ENCODE measurements around the gene STOX2.

DNA sequence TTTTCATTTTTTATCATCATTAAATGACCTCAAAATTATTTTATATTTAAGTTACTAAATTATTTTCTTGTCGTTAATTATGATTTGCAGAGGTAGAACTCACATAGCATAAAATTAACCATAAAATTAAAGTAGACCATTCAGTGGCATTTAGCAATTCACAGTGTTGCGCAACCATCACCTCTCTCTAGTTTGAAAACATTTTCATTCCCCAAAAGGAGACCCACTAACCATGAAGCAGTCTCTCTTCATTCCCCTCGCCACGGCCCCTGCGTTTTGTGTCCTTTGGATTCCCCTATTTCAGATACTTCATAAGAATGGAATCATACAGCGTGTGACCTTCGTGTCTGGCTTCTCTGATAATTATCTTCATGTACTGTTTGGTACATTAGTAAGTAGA lies 157.7 kb downstream of the STOX2 start:
- TF ChIP-seq EZH2 (IDR thresholded peaks at IDR 0.05; ENCODE audit: insufficient read depth, poor library complexity, severe bottlenecking) (no peak), EZH2phosphoT487 (IDR thresholded peaks at IDR 0.05; ENCODE audit: insufficient read depth, low read depth) (no peak)
